ENCODE measurements around the gene CD300LB.

GRCh38 chr17:74523308-74523707 lies 8.0 kb downstream of the CD300LB start:
- TF ChIP-seq CTCF (IDR thresholded peaks at IDR 0.05; ENCODE audit: insufficient read depth, low read depth, low read length) = no peak
- TF ChIP-seq EZH2 (IDR thresholded peaks at IDR 0.05; ENCODE audit: insufficient read depth, low read length) = no peak

Measured in astrocyte (in vitro differentiated cells and primary cell).